ENCODE results near the gene RFT1.

Gene RFT1

DNA sequence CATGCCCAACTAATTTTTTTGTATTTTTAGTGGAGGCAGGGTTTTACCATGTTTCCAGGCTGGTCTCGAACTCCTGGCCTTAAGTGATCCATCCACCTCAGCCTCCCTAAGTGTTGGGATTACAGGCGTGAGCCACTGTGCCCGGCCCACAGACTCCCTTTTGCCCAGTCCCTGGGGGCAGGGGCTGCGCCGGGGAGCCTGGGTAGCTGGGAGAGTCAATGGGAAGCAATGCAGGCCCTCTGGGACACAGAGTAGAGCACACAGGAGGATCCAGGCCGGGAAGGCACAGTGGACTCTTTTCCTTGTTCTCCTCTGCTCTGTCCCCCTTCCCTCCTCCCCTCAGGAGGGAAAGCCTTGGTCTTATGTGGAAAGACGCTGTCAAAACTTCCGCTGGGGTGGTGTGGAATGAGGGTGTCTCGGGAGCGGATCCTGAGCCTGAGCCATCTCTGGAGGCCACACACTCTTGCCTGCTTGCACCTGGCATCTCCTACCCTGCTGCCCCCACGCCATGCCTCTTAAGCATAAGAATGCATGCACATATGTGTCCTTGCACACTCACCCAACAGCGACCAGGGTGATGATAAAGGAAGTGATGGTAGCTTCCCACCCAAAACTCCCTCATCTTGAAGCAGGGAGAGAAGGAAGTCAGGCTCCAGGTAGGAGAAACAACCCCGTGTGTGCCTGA is 18.9 kb upstream of the RFT1 start:
- no peak for TF ChIP-seq CTCF (conservative IDR thresholded peaks at IDR 0.05; ENCODE audit: low read depth, low read length)
- no peak for DNase-seq (ENCODE audit: low read depth)
- H3K4me3 ChIP-seq (ENCODE audit: low read length) = no peak overlapping the region

- no peak for TF ChIP-seq CTCF (conservative IDR thresholded peaks at IDR 0.05; ENCODE audit: low read depth, low read length)
- H3K4me3 ChIP-seq (ENCODE audit: low read length) = no peak overlapping the region
- no peak for DNase-seq (ENCODE audit: low read depth)
These were observed 17.7 kb upstream of the RFT1 start for GRCh38 chr3:53147903-53148400.

- H3K4me3 ChIP-seq (ENCODE audit: low read length) = no peak overlapping the region
- no peak for TF ChIP-seq CTCF (conservative IDR thresholded peaks at IDR 0.05; ENCODE audit: low read depth, low read length)
- DNase-seq (ENCODE audit: low read depth) = no peak
These were observed 17.1 kb upstream of the RFT1 start for GRCh38 chr3:53147151-53147902.

DNA sequence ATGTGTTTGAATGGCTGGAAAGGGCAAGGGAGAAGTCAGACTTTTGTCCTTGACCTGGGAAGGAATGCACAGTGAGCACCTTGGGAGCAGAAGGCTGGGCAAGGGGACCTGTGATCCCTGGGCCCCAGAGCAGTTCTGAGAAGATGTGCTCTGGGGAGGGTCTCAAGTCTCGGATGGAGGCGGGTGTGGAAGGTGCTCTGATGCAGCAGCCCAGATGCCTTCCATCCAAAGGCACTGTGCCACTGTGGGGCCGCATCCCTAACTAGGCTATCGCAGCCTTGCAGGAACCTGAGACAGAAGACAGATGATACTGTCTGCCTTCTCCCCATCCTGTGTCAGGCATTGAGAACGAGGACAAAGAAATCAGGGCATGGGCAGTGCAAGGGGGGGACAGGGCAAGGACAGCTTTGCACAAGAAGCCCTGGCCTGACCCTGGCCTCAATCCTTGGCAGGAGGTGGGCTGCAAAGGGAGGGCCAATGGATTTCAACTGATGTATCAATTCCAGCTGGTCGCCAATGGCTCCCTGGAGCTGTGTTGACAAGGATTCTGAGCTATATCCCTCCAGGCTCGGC is 16.2 kb upstream of the RFT1 start:
- no peak for DNase-seq (ENCODE audit: low read depth)
- no peak overlapping the region for H3K4me3 ChIP-seq (ENCODE audit: low read length)
- no peak for TF ChIP-seq CTCF (conservative IDR thresholded peaks at IDR 0.05; ENCODE audit: low read depth, low read length)

- no peak overlapping the region for H3K4me3 ChIP-seq (ENCODE audit: low read length)
- TF ChIP-seq CTCF (conservative IDR thresholded peaks at IDR 0.05; ENCODE audit: low read depth, low read length) = no peak
- no peak for DNase-seq (ENCODE audit: low read depth)
These were observed 15.5 kb upstream of the RFT1 start for GRCh38 chr3:53145713-53146080.

GRCh38 chr3:53144862-53145712 is 14.9 kb upstream of the RFT1 start:
- no peak overlapping the region for H3K4me3 ChIP-seq (ENCODE audit: low read length)
- TF ChIP-seq CTCF (conservative IDR thresholded peaks at IDR 0.05; ENCODE audit: low read depth, low read length) = no peak
- no peak for DNase-seq (ENCODE audit: low read depth)
